Stimulated activated naive B cell treated with anti-CD40 and anti-IgM and Interleukin-4, amounts not matched to agents 10 μg/mL and 1 μg/mL and 100 μg/mL, for 72 hours (primary cell): ENCODE results near the gene PTPRH.
A peak's percentile ranks its signal among the peaks of the same experiment; 100 is the strongest.

Experiments used
- ATAC-seq, 2 donors: fragments of 150-1000 bp; cut with Tn5 transposase; replicated peaks; 2 replicates each; pipeline ENCODE4 v1.10.0; 2021; ENCODE audit warnings: moderate library complexity in 1 of 2
- DNase-seq: peaks from one replicate; pipeline ENCODE4 v3.0.0; 2021
- H3K27ac Mint-ChIP-seq: one replicate; pipeline ENCODE4 v1.8.0; 2022; ENCODE audit warnings: mild to moderate bottlenecking, mixed read lengths
- H3K27me3 Mint-ChIP-seq, 2 donors: one replicate each; pipeline ENCODE4 v1.8.0; 2022; ENCODE audit warnings: mixed read lengths in 2 of 2
- H3K36me3 Mint-ChIP-seq, 2 donors: one replicate each; pipeline ENCODE4 v1.8.0; 2022; ENCODE audit warnings: mixed read lengths in 2 of 2, mild to moderate bottlenecking in 1 of 2
- H3K4me1 Mint-ChIP-seq, 2 donors: one replicate each; pipeline ENCODE4 v1.8.0; 2022; ENCODE audit warnings: mixed read lengths in 2 of 2, mild to moderate bottlenecking in 1 of 2
- H3K4me3 Mint-ChIP-seq, 2 donors: one replicate each; pipeline ENCODE4 v1.8.0; 2022; ENCODE audit warnings: mild to moderate bottlenecking in 2 of 2, mixed read lengths in 2 of 2, moderate library complexity in 1 of 2
- H3K9me3 Mint-ChIP-seq, 2 donors: one replicate each; pipeline ENCODE4 v1.8.0; 2022; ENCODE audit warnings: mixed read lengths in 2 of 2, mild to moderate bottlenecking in 1 of 2

Gene PTPRH

DNA sequence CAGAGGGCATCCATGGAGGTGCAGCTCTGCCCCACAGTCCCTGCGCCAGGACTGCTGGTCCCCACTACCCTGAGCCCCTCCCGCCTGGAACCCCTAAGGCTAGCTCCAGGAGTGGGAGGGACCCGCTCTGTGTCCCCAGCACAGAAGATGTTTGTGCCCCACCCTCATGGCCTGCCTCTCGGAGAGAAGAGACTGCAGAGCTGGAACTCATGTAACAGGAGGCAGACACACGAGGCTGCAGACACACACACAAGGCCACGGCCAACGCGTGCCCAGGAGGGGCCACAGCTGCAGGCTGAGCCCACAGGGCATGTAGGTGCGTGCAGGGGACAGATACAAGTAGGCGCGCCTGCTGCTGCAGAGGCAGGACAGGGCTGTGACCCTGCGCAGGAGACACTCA, 29.7 kb upstream of the PTPRH start:
- H3K9me3 Mint-ChIP-seq: no peaks in the 10 kb centered on the region
- ATAC-seq (no peak), DNase-seq (no peak)
- no peak overlapping the region for H3K27ac Mint-ChIP-seq
- no peak overlapping the region for H3K4me3 Mint-ChIP-seq
- peaks cover 10 to 13% of the 10 kb centered on the region in 2 donors for H3K4me1 Mint-ChIP-seq
- peaks cover 48 to 64% of the 10 kb centered on the region in 2 donors for H3K36me3 Mint-ChIP-seq
- H3K27me3 Mint-ChIP-seq: no peaks in the 10 kb centered on the region

GRCh38 chr19:55238030-55238429, 28.7 kb upstream of the PTPRH start:
- DNase-seq (no peak), ATAC-seq (no peak)
- peaks cover 49 to 66% of the 10 kb centered on the region in 2 donors for H3K36me3 Mint-ChIP-seq
- H3K9me3 Mint-ChIP-seq: no peaks in the 10 kb centered on the region
- no peak overlapping the region for H3K4me3 Mint-ChIP-seq
- H3K27ac Mint-ChIP-seq: no peak overlapping the region
- H3K4me1 Mint-ChIP-seq: peaks cover 10 to 13% of the 10 kb centered on the region in 2 donors
- no peaks in the 10 kb centered on the region for H3K27me3 Mint-ChIP-seq

DNA sequence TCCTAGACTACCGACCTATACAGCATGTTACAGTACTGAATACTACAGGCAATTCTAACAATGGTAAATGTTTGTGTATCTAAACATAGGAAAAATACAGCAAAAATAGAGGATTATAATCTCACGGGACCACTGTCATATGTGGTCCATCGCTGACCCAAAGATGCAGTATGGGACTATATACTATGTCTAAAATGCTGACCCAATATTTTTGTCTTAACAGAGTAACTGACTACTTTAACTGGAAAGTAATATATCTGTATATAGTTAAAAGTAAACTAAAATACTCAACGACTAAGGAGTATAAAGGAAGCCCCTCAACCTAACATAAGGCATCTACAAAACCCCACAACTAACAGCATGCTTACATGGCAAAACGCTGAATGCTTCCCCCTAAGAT, 23.7 kb upstream of the PTPRH start:
- Mint-ChIP-seq H3K27ac (no peak overlapping the region), H3K36me3 (peaks cover 41 to 65% of the 10 kb centered on the region in 2 donors), H3K4me3 (no peak overlapping the region), H3K9me3 (no peaks in the 10 kb centered on the region), H3K4me1 (peaks cover 10 to 11% of the 10 kb centered on the region in 2 donors), H3K27me3 (no peaks in the 10 kb centered on the region)
- no peak for DNase-seq
- no peak for ATAC-seq

- H3K27me3 Mint-ChIP-seq: no peaks in the 10 kb centered on the region
- no peak overlapping the region for H3K27ac Mint-ChIP-seq
- ATAC-seq (no peak), DNase-seq (no peak)
- H3K4me1 Mint-ChIP-seq: peaks cover 10 to 11% of the 10 kb centered on the region in 2 donors
- no peak overlapping the region for H3K4me3 Mint-ChIP-seq
- no peaks in the 10 kb centered on the region for H3K9me3 Mint-ChIP-seq
- peaks cover 42 to 65% of the 10 kb centered on the region in 2 donors for H3K36me3 Mint-ChIP-seq
Measured at GRCh38 chr19:55232286-55232602, 22.9 kb upstream of the PTPRH start.

DNA sequence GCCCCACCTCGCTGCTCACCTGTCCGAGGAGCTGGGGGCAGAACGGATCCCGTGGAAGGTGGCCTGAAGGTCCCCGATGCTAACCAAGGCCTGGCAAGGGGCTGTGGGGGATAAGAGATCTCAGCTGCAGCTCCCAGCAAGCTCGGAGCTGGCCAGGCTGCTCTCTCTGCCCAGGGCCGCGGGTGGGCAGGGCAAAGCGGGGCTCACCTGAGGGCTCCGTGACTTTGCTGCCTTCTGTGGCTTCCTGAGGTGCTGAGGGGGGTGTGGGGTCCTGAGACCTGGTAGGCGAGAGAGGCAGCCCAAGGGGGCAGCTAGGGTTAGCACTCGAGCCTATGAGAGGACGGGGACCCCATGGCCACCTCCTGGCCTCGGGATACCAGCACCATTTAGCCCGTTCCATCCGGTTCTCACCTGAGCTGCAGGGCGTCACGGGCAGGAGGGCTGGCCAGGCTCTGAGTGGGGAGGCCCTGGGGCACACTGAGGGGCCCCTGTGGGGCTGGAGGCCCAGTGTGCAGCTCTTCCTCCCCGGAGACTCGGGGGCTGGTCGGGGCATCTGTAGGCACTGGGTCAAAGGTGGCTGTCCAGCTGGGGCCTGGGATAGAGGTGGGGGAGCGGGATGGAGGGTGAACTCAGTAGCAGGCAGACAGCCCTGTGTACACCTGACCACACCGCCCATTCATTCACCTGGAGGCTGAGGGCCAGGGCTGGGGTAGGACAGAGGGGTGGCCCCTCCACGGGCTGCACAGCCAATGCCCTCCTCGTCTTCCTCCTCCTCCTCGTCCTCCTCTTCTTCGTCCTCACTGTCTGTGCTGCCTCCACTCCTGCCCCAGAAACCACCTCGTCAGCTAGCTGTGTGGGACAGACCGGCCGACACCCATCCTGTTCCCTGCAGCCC, 22.3 kb upstream of the PTPRH start:
- Mint-ChIP-seq H3K27ac (no peak overlapping the region), H3K36me3 (peaks cover 41 to 65% of the 10 kb centered on the region in 2 donors), H3K27me3 (no peaks in the 10 kb centered on the region), H3K9me3 (no peaks in the 10 kb centered on the region), H3K4me1 (peaks cover 10% of the 10 kb centered on the region in 2 donors), H3K4me3 (no peak overlapping the region)
- ATAC-seq (no peak), DNase-seq (no peak)

- DNase-seq: no peak
- Mint-ChIP-seq H3K4me1 (peaks cover 8 to 10% of the 10 kb centered on the region in 2 donors), H3K27ac (peak overlapping the region; percentile 56), H3K27me3 (no peaks in the 10 kb centered on the region), H3K4me3 (no peak overlapping the region), H3K9me3 (no peaks in the 10 kb centered on the region), H3K36me3 (peaks cover 40 to 63% of the 10 kb centered on the region in 2 donors)
- no peak for ATAC-seq
Measured at GRCh38 chr19:55230780-55231179, 21.5 kb upstream of the PTPRH start.

GRCh38 chr19:55230329-55230728, 21.0 kb upstream of the PTPRH start:
- DNase-seq (no peak), ATAC-seq (no peak)
- Mint-ChIP-seq H3K27ac (peak overlapping the region; percentile 62), H3K4me3 (no peak overlapping the region), H3K4me1 (peaks cover 13% of the 10 kb centered on the region in 2 donors), H3K36me3 (peaks cover 43 to 66% of the 10 kb centered on the region in 2 donors), H3K9me3 (no peaks in the 10 kb centered on the region), H3K27me3 (no peaks in the 10 kb centered on the region)

DNA sequence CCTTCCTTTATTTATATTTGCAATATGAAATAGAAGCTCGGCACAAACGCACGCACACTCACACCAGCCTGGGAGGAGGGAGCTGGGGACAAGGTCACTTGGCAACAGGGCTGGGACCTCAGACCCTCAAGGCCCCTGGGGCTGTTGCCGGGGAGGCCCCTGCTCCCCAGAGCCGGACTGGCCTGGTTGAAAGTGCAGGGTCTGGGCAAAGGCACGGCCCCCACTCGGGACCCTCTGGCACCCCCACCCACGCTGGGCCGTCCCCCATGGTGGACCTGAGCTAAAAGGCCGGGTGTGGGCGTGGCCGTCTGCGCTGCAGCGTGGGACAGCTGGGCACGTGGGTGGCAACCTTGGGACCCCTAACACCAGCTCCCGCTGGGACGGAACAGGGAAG, 20.5 kb upstream of the PTPRH start:
- H3K4me1 Mint-ChIP-seq: peaks cover 12 to 16% of the 10 kb centered on the region in 2 donors
- no peak overlapping the region for H3K27ac Mint-ChIP-seq
- H3K36me3 Mint-ChIP-seq: peaks cover 41 to 64% of the 10 kb centered on the region in 2 donors
- no peak overlapping the region for H3K4me3 Mint-ChIP-seq
- H3K27me3 Mint-ChIP-seq: no peaks in the 10 kb centered on the region
- ATAC-seq: no peak
- H3K9me3 Mint-ChIP-seq: no peaks in the 10 kb centered on the region
- DNase-seq: no peak

GRCh38 chr19:55229145-55229788, 20.0 kb upstream of the PTPRH start:
- H3K27ac Mint-ChIP-seq: no peak overlapping the region
- peaks cover 10 to 16% of the 10 kb centered on the region in 2 donors for H3K4me1 Mint-ChIP-seq
- no peak for ATAC-seq
- DNase-seq: no peak
- H3K9me3 Mint-ChIP-seq: no peaks in the 10 kb centered on the region
- no peaks in the 10 kb centered on the region for H3K27me3 Mint-ChIP-seq
- no peak overlapping the region for H3K4me3 Mint-ChIP-seq
- peaks cover 38 to 62% of the 10 kb centered on the region in 2 donors for H3K36me3 Mint-ChIP-seq

DNA sequence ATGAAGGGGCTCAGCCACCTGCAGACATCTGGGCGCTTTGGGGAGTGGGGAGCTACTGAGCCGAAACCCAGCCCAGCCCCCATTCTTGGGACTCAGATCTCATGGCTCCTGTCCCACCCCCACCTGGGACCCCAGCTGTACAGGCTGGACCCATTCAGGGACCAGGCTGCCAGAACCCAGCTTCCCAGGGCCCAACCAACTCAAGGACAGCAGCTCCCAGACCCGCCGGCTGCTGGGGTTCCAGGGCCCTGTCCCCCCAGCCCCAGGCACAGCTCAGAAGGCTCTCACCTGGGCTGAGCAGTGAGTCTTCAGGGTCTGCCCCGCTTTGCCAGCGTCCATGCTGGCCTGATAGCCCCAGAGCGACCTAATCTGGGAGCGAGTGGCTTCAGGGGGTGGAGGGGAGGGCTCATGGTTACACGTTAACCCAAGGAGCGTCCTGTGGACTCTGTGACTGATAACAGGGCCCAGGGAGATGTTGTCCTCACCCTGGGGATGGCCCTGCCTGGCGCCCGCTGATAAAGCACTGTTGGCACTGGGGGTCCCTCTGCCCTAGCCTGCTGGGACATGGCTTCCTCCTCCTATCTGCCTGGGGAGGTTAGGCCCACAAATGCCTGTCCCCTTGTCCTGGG, 19.2 kb upstream of the PTPRH start, which contains the start of gene TMEM86B:
Gene TMEM86B (minus strand): TSS at position 361 of the 629 bp plus-strand sequence. CDS start 22 bp downstream, at position 339.
- no peak for ATAC-seq
- no peak within 1 kb of the TSS for H3K4me3 Mint-ChIP-seq
- no peaks in the 10 kb centered on the region for H3K27me3 Mint-ChIP-seq
- H3K36me3 Mint-ChIP-seq: peaks cover 39 to 65% of the 10 kb centered on the region in 2 donors
- peaks cover 10 to 16% of the 10 kb centered on the region in 2 donors for H3K4me1 Mint-ChIP-seq
- peak within 1 kb of the TSS; percentile 70 for H3K27ac Mint-ChIP-seq
- no peak for DNase-seq
- H3K9me3 Mint-ChIP-seq: no peaks in the 10 kb centered on the region

- ATAC-seq: no peak
- no peaks in the 10 kb centered on the region for H3K27me3 Mint-ChIP-seq
- H3K36me3 Mint-ChIP-seq: peaks cover 38 to 64% of the 10 kb centered on the region in 2 donors
- peaks cover 10 to 16% of the 10 kb centered on the region in 2 donors for H3K4me1 Mint-ChIP-seq
- H3K4me3 Mint-ChIP-seq: no peak overlapping the region
- DNase-seq: no peak
- H3K27ac Mint-ChIP-seq: peak overlapping the region; percentile 70
- no peaks in the 10 kb centered on the region for H3K9me3 Mint-ChIP-seq
Measured at GRCh38 chr19:55228015-55228391, 18.7 kb upstream of the PTPRH start.

DNA sequence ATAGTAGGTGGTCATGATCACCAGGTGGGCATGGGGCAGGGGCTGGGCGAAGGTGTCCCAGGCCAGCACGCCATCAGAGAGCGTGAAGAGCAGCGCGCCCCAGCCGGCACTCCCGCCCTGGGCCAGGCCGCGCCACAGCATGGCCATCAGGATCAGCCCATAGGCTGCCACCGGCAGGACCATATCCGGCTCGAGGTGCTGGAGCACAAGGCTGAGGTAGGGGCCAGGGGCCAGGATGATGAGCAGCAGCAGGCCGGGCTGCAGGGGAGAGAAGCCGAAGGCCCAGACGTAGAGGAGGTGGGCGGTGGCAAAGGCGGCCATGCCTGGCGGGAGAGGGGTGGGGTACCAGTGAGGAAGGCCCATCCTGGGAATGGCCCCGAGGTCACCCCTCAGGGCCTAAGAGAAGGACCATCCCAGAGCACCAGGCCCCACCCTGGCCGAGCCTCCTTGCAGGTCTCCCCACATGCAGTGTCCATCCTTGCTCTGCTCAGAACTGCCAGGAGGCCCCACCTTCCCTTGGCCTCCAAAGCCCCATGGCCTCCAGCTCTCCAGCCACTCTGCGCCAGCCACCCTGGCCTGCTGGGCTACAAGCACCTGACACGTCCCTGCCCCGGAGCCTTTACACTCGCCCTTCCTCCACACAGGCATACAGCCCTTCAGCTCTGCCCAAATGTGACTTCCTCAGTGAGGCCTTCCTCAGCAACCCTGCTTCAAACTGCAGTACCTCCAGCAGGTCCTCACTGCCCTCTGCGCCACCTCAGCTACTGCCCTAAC, 18.1 kb upstream of the PTPRH start:
- Mint-ChIP-seq H3K4me3 (no peak overlapping the region), H3K9me3 (no peaks in the 10 kb centered on the region), H3K27me3 (no peaks in the 10 kb centered on the region), H3K27ac (peak overlapping the region; percentile 70), H3K4me1 (peaks cover 10 to 16% of the 10 kb centered on the region in 2 donors), H3K36me3 (peaks cover 38 to 64% of the 10 kb centered on the region in 2 donors)
- DNase-seq (no peak), ATAC-seq (peak in 1 of 2 donors; percentile 11)

DNA sequence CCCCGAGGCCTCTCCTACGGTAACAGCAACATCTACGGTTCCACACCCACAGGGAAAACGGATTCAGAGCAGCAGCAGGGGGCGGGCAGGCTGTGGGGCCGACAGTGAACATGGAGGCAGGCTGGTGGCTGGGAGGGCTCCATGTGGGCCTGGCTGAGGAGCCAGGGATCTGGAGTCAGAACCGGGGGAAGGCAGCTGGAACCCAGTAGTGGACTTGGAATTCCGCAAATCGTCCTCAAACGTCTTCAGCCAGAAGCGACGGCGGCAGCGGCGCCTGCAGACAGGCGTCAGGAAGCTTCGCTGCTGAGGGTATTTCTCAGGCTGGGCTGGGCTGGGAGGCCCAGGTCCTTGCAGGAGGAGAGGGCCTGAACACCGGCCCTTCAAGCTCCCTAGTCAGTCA, 17.5 kb upstream of the PTPRH start:
- DNase-seq (no peak), ATAC-seq (no peak)
- H3K27me3 Mint-ChIP-seq: no peaks in the 10 kb centered on the region
- H3K4me1 Mint-ChIP-seq: peaks cover 9 to 16% of the 10 kb centered on the region in 2 donors
- no peaks in the 10 kb centered on the region for H3K9me3 Mint-ChIP-seq
- no peak overlapping the region for H3K4me3 Mint-ChIP-seq
- peak overlapping the region; percentile 21 for H3K27ac Mint-ChIP-seq
- H3K36me3 Mint-ChIP-seq: peaks cover 42 to 62% of the 10 kb centered on the region in 2 donors

DNA sequence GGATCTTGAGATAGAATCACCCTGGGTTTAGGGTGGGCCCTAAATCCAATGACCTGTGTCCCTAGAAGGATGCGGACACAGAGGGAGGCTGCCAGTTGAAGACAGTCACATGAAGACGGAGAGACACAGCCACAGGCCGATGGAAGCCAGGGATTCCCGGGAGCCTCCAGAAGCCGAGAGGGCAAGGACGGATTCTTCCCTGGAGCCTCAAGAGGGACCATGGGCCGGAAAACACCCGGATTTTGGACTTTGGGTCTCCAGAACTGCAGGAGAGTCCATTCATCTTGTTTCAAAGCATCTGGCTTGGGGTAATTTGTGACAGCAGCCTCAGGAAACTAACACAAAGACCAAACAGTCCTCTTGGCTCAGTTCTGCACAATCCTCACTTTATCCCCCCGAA, 17.0 kb upstream of the PTPRH start:
- Mint-ChIP-seq H3K27me3 (no peaks in the 10 kb centered on the region), H3K36me3 (peaks cover 43 to 67% of the 10 kb centered on the region in 2 donors), H3K4me1 (peaks cover 9 to 16% of the 10 kb centered on the region in 2 donors), H3K9me3 (peaks cover 2 to 3% of the 10 kb centered on the region in 2 donors), H3K4me3 (no peak overlapping the region), H3K27ac (no peak overlapping the region)
- DNase-seq (no peak), ATAC-seq (no peak)
